Effector CD4-positive, alpha-beta T cell (primary cell): ENCODE data around the gene NTN4.
"Not testable (repeated sequence)": the region's sequence is repeated elsewhere in the genome, so short reads cannot be mapped to it uniquely, and the experiment has no call there.

Experiments used
- DNase-seq: peaks from one replicate; pipeline ENCODE4 v3.0.0-alpha.2; 2020

Gene NTN4

DNA sequence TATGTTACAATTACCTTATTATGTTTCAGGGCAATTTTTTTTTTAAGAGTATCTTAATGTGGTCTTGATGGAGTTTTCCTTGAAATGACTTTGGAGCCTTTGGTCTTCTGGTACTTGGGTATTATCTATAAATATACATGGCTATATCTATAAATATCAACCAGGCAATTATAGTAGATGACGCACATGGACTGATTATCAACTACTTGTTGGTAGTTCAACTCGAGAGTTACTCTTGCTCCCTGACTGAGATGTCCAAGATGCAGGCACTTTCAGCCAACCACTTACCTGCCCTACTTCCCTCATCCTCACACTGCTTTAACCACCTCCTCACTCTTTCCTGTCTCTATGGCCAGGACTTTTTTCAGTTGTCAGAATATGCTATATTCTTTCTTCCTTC lies 85.4 kb downstream of the NTN4 start:
- no peak for DNase-seq

DNA sequence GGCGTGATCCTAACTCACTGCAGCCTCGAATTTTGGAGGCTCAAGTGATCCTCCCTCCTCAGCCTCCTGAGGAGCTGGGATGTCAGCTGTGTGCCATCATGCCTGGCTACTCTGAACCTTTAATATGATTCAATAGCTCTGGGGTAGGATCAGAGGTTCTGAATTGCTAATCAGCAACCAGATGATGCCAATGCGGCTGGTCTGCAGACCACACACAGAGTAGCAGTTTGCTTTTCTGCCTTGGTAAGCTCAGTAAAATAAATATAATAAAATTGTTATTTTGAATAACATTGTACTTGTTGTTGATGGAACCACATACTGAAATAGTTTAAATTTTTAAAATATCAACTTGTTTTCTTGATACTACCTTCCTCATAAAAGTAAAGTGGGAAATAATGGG lies 86.6 kb downstream of the NTN4 start:
- no peak for DNase-seq

DNA sequence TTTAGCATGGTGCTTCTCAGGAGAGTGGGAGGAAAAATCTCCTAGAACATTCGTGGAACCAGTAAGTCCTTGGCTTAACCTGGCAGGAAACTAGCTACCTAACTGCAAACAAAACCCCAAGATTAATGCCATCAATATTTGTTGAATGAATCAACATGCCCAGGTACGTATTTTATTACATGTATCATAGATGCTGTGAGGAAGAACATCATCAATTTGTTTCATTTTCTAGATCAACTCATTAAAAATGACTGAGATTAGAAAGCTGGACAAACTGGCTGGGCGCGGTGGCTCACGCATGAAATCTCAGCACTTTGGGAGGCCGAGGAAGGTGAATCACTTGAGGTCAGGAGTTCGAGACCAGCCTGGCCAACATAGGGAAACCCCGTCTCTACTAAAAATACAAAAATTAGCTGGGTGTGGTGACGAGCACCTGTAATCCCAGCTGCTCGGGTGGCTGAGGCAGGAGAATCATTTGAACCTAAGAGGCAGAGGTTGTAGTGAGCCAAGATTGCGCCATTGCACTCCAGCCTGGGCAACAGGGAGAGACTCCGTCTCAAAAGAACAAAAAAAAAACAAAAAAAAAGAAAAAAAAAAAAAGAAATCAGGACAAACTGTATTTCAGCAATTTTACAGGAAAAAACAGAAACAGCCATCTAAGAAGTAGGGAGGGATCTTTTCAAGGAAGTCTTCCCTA lies 88.7 kb downstream of the NTN4 start:
- no peak for DNase-seq

DNA sequence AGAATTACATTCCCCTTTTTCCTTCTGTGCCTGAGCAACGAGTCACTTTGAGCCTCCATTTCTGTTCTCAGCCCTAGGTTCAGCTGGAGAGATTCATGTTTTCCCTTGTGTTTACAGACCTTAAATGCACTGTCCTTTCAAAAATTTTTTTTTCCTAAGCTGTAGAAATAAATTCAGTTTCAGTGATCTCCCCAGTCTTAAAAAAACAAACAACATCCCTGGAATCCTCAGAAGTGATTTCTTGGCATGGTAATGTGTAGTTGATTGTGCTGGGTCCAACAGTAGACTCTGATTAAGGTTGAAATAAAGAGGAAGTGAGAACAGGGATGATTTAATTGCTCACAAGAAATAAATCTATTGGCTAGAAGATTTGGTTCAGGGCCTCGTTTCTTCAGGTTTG lies 89.3 kb downstream of the NTN4 start:
- DNase-seq, result no peak

DNA sequence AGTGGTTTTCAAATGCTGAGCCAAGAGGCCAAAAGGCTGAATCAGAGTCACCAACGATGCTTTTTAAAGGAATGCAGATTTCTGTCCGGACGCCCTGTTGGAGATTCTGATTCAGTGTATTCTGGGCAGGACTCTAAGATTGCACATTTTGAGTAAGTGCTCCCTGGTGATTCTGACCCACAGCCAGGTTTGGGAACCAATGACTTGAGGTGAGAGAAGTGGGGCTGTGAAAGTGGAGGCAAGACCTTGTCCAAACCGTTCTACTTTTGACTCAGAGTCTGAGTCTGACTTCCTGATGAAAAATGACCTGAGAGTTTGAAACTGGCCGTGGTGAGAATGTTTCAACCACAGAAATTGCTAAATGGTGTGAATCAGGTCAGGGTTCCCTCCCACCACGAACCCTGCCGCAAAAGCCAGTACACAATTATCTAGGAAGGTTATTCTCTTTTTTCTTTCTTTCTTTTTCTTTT lies 90.2 kb downstream of the NTN4 start:
- DNase-seq, result no peak

- no peak for DNase-seq
Observed at GRCh38 chr12:95699579-95699978, 91.0 kb downstream of the NTN4 start.

DNA sequence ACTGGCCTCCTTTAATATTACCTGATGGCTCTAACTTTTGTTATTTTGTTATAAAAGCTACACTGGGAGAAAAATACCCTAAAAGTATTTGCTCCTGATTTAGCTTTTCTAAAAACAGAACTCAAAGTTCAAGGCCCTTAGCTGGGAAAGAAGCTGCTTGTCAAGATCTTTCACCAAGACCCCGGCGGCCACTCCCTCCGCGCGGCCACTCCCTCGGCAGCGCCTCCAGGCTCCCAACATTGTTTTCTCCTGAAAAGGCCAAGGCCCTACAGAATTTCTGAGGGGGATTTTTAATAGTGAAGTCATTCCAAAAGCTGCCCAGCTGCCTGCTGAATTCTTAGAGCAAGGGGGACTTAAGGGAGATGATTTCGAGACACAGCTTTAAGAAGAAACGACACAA lies 96.4 kb downstream of the NTN4 start:
- DNase-seq, result no peak

- no peak for DNase-seq
Observed at GRCh38 chr12:95693689-95694088, 96.9 kb downstream of the NTN4 start.

GRCh38 chr12:95690861-95691635 lies 99.5 kb downstream of the NTN4 start:
- DNase-seq, result no peak

DNA sequence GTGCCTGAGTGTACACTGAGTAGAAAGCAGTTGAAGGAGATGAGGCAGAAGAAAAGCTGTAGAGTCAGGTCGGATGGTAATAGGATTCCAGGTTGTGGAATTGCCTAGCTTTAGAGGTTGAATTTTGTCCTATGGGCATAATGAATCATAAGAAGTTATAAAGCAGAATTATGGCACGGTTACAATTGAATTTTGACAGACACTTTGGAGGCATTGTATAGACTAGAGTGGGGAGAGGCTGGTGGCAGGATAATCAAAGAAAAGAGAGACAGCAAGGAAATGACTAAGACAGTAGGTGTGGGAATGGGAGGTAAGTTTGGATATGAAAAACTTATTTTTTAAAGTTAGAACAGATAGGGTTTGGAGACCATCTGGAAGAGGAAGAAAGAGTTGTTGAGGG lies 102.6 kb downstream of the NTN4 start:
- no peak for DNase-seq

DNA sequence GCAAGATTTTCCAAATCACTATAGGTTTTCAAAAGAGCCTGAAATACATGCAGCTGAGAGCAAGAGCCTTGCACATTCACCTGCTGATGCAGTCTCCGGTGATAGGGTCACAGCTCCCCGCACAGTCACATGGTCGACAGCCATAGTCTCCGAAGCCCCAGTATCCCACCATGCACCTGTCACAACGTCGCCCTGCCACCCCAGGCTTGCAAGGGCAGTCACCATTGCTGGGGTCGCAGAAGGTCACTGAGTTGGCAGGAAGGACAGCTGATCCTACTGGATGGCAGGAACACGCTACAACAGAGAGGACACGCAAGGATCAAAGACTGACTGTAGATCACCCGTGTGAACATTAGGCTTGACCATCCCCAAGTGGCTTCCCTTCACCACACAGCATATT lies 107.1 kb downstream of the NTN4 start:
- no peak for DNase-seq

- DNase-seq, result no peak
Observed at GRCh38 chr12:95681210-95681765, 109.3 kb downstream of the NTN4 start.

- no peak for DNase-seq
Observed at GRCh38 chr12:95678684-95679083, 111.9 kb downstream of the NTN4 start.

DNA sequence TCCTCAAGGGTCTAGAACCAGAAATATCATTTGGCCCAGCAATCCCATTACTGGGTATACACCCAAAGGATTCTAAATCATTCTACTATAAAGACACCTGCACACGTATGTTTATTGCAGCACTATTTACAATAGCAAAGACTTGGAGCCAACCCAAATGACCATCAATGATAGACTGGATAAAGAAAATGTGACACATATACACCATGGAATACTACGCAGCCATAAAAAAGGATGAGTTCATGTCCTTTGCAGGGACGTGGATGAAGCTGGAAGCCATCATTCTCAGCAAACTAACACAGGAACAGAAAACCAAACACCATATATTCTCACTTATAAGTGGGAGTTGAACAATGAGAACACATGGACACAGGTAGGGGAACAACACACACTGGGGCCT lies 112.8 kb downstream of the NTN4 start:
- DNase-seq, result not testable (repeated sequence)

- no peak for DNase-seq
Observed at GRCh38 chr12:95674631-95675030, 115.9 kb downstream of the NTN4 start.

- DNase-seq, result no peak
Observed at GRCh38 chr12:95674163-95674562, 116.4 kb downstream of the NTN4 start.

- no peak for DNase-seq
Observed at GRCh38 chr12:95673576-95673975, 117.0 kb downstream of the NTN4 start.

GRCh38 chr12:95672166-95672565 lies 118.4 kb downstream of the NTN4 start:
- DNase-seq, result no peak

GRCh38 chr12:95671265-95671664 lies 119.3 kb downstream of the NTN4 start:
- DNase-seq, result no peak

DNA sequence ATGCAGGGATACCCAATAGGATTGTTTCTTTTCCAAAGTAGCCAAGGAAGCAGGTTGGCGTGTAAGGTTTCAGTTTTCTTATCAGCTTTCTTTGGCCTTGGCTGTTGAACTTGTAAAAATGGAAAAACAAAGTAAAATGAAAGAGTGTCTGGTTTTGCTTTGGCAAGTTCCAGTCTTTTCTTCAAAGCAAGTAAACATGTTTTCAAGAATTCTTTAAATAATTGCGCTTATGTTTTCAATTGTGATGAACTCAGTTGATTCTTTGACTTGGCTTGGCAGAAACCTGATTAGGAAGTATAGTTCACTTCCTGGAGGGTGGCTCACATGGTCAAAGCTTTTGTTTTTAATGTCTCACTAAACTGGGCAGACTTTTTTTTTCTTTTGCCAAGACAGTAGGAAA lies 127.0 kb downstream of the NTN4 start:
- no peak for DNase-seq

DNA sequence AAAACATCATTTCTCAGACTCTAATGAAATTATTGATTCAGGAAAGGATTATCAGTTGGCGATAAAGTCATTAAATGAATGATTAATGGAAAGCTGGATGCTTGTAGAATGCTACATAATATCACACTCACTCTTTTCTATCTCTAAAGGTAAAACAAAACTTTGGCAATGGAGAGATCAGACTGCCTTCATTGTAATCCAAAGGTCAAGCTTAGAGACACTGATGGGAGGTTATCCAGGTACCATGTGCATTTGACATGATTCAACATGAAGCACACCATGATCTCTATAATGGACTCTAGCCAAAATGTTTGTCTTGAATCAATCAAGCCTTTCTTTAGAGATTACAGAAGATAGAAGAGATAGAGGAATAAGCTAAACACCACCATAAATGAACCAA lies 129.2 kb downstream of the NTN4 start:
- DNase-seq, result no peak

- no peak for DNase-seq
Observed at GRCh38 chr12:95658386-95658785, 132.2 kb downstream of the NTN4 start.

- not testable (repeated sequence) for DNase-seq
Observed at GRCh38 chr12:95654665-95655064, 135.9 kb downstream of the NTN4 start.
